ENCODE data around the gene AP3B2. TPM values are rescaled to one million over a fixed set of nuclear protein-coding genes. Genes with fewer than 3 reads are reported as not detected.

The AP3B2 gene
- total RNA-seq, 1 experiment from 2014 or later: not detected

DNA sequence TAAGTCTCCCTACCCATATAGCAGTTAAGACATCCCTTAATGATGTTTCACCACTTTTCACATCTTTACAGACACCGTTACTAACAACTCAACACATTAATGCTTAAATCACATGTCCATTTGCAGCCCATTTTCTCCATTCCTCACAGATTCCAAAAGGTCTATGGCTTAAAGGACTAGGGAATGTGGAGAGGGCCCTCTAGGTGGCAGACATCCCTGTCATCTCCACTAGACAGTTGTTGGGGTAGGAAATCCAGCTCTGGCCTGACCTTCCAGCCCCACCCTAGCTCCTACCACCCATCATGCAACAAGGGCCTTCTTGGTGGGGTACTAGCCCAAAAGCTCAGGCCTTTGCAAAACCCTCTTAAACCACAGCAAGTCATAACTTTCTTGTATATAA is 87.7 kb downstream of the AP3B2 start:
- no peaks in the 10 kb centered on the region for H3K79me2 ChIP-seq (ENCODE audit: low read depth)
- H3K4me2 ChIP-seq: no peak overlapping the region
- intact Hi-C loops (cut with micrococcal nuclease; ENCODE audit: unreplicated experiment): no loop called here
- no peak overlapping the region for H3K4me3 ChIP-seq
- H3K4me1 ChIP-seq (replicated peaks; ENCODE audit: insufficient read depth): no peaks in the 10 kb centered on the region
- no peak overlapping the region for H3K27ac ChIP-seq
- H3K27me3 ChIP-seq (ENCODE audit: insufficient read depth, low read depth): 0 out of 2 replicates have a peak, but pooled peaks cover 6% of the 10 kb centered on the region
- DNase-seq: no peak
- no peaks in the 10 kb centered on the region for H3F3A ChIP-seq (ENCODE audit: insufficient read depth, low read depth)
- ChIA-PET CTCF (no interaction called here), POLR2A (ENCODE audit: unreplicated experiment) (no interaction called here)
- no peaks in the 10 kb centered on the region for H3K36me3 ChIP-seq (ENCODE audit: low read depth)
- no peak overlapping the region for H2AFZ ChIP-seq
- TF ChIP-seq EZH2 (IDR thresholded peaks at IDR 0.05; ENCODE audit: low read depth) (no peak), CTCF (conservative IDR thresholded peaks at IDR 0.05) (no peak; the same call in 1 of the 2 replicates)
- BruUV-seq (replicated peaks): no TSS peak
- H4K20me1 ChIP-seq (ENCODE audit: insufficient read depth): no peaks in the 10 kb centered on the region
- H3K9me3 ChIP-seq (ENCODE audit: insufficient read depth, low read depth): no peaks in the 10 kb centered on the region
- no peaks in the 10 kb centered on the region for H3K9me2 ChIP-seq (ENCODE audit: insufficient read depth)

- intact Hi-C loops (cut with micrococcal nuclease; ENCODE audit: unreplicated experiment): no loop called here
- ChIA-PET POLR2A (ENCODE audit: unreplicated experiment) (no interaction called here), CTCF (no interaction called here)
- Histone ChIP-seq H3K4me2 (no peak overlapping the region), H3K9me3 (ENCODE audit: insufficient read depth, low read depth) (no peaks in the 10 kb centered on the region), H3K27ac (no peak overlapping the region), H3K36me3 (ENCODE audit: low read depth) (no peaks in the 10 kb centered on the region), H3K9me2 (ENCODE audit: insufficient read depth) (no peaks in the 10 kb centered on the region), H3K79me2 (ENCODE audit: low read depth) (no peaks in the 10 kb centered on the region), H3K4me3 (no peak overlapping the region), H3F3A (ENCODE audit: insufficient read depth, low read depth) (no peaks in the 10 kb centered on the region), H3K27me3 (ENCODE audit: insufficient read depth, low read depth) (peaks cover 20% of the 10 kb centered on the region; the same call in 1 of the 2 replicates), H3K4me1 (replicated peaks; ENCODE audit: insufficient read depth) (no peaks in the 10 kb centered on the region), H2AFZ (no peak overlapping the region), H4K20me1 (ENCODE audit: insufficient read depth) (no peaks in the 10 kb centered on the region)
- TF ChIP-seq EZH2 (IDR thresholded peaks at IDR 0.05; ENCODE audit: low read depth): no peak
- no peak for TF ChIP-seq CTCF (conservative IDR thresholded peaks at IDR 0.05)
- no TSS peak for BruUV-seq (replicated peaks)
- no peak for DNase-seq
Measured at GRCh38 chr15:82613747-82614146, 95.9 kb downstream of the AP3B2 start.

DNA sequence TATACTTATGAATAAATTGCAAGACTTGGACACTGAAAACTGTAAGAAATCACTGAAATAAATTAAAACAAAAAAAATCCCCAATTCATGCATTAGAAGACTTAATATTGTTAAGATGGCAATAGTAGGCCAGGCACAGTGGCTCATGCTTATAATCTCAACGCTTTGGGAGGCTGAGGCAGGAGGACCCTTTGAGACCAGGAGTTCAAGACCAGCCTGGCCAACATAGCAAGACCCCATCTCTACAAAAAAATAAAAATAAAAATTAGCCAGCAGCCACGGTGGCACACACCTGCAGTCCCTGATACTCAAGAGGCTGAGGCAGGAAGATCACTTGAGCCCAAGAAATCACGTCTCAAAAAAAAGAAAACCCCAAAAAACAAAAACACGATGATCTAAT is 98.3 kb downstream of the AP3B2 start:
- H3K27ac ChIP-seq: no peak overlapping the region
- H3K79me2 ChIP-seq (ENCODE audit: low read depth): no peaks in the 10 kb centered on the region
- BruUV-seq (replicated peaks): no TSS peak
- ChIA-PET POLR2A (ENCODE audit: unreplicated experiment) (no interaction called here), CTCF (no interaction called here)
- H3K9me3 ChIP-seq (ENCODE audit: insufficient read depth, low read depth): no peaks in the 10 kb centered on the region
- H4K20me1 ChIP-seq (ENCODE audit: insufficient read depth): no peaks in the 10 kb centered on the region
- H3F3A ChIP-seq (ENCODE audit: insufficient read depth, low read depth): no peaks in the 10 kb centered on the region
- peaks cover 10% of the 10 kb centered on the region; the same call in 1 of the 2 replicates for H3K27me3 ChIP-seq (ENCODE audit: insufficient read depth, low read depth)
- TF ChIP-seq CTCF (conservative IDR thresholded peaks at IDR 0.05) (no peak), EZH2 (IDR thresholded peaks at IDR 0.05; ENCODE audit: low read depth) (no peak)
- H3K9me2 ChIP-seq (ENCODE audit: insufficient read depth): no peaks in the 10 kb centered on the region
- H3K4me3 ChIP-seq: no peak overlapping the region
- no peak for DNase-seq
- no peaks in the 10 kb centered on the region for H3K4me1 ChIP-seq (replicated peaks; ENCODE audit: insufficient read depth)
- intact Hi-C loops (cut with micrococcal nuclease; ENCODE audit: unreplicated experiment): no loop called here
- H2AFZ ChIP-seq: no peak overlapping the region
- H3K4me2 ChIP-seq: no peak overlapping the region
- no peaks in the 10 kb centered on the region for H3K36me3 ChIP-seq (ENCODE audit: low read depth)

Other genes starting within 250 kb of the AP3B2 start
- 1,891 and 1,969 TPM in 2 replicates for gene RPS17, start 169.4 kb downstream of the AP3B2 start, total RNA-seq (2021)
- gene CPEB1, start 62.5 kb downstream of the AP3B2 start, total RNA-seq (2021): not detected in 2 replicates
- gene FSD2, start 96.2 kb upstream of the AP3B2 start, total RNA-seq (2021): not detected in 2 replicates
- gene WHAMM, start 99.8 kb upstream of the AP3B2 start, total RNA-seq (2021): 6.4 and 6.9 TPM in 2 replicates
- 15.1 and 21.2 TPM in 2 replicates for gene HOMER2, start 242.8 kb upstream of the AP3B2 start, total RNA-seq (2021)

Data from PC-9 (cell line).